ENCODE measurements around the gene LEP. TPM values are rescaled to one million over a fixed set of nuclear protein-coding genes. Genes with fewer than 3 reads are reported as not detected.

The LEP gene
- total RNA-seq, 1 donor from 2014 or later = not detected

DNA sequence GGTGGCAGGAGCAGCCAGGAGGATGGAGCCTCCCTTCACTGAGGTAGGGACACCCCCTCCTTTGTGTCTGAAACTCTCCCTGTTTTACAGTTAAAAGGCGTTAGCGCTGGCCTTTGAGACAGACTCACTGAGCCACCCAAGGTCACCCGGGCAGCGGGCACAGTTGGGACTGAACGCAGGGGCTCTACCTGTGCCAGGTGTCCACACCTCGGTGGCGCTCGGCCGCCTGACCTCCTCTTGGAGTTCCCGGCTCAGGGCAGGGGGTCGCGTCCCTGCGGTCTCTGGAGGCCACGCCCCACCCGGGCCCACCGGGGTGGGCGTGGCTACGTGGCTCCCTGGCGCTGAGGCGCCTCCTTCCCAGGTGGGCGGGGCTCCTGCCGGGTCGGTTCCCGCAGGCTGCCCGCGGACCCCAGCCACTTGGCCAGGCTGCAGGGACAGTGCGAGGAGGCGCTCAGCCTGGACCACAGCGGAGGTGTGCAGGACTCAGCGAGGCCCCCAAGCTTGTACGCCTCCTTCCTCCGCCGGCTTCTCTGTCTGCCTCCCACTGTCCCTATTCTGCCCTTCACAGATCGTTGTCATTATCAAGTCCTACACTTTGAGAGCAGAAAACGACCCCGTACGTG, 39.9 kb upstream of the LEP start:
- H3K36me3 Mint-ChIP-seq = no peaks in the 10 kb centered on the region
- Histone ChIP-seq H3K4me1 (peaks cover 14% of the 10 kb centered on the region), H3F3A (ENCODE audit: low read depth) (no peaks in the 10 kb centered on the region), H3K9me3 (ENCODE audit: low read depth) (no peaks in the 10 kb centered on the region), H3K4me2 (peak overlapping the region; percentile 83), H3K27ac (no peak overlapping the region), H3K36me3 (no peaks in the 10 kb centered on the region), H3K79me2 (ENCODE audit: low read depth) (no peaks in the 10 kb centered on the region), H2AFZ (replicated peaks) (peak overlapping the region; percentile 15), H3K9ac (no peak overlapping the region), H3K4me3 (peak overlapping the region; percentile 45), H3K27me3 (peaks cover 82% of the 10 kb centered on the region), H4K20me1 (ENCODE audit: low read depth) (peaks cover 3% of the 10 kb centered on the region)
- TF ChIP-seq EZH2phosphoT487 (IDR thresholded peaks at IDR 0.05) = peak; percentile 70
- TF ChIP-seq, protein P1, sequence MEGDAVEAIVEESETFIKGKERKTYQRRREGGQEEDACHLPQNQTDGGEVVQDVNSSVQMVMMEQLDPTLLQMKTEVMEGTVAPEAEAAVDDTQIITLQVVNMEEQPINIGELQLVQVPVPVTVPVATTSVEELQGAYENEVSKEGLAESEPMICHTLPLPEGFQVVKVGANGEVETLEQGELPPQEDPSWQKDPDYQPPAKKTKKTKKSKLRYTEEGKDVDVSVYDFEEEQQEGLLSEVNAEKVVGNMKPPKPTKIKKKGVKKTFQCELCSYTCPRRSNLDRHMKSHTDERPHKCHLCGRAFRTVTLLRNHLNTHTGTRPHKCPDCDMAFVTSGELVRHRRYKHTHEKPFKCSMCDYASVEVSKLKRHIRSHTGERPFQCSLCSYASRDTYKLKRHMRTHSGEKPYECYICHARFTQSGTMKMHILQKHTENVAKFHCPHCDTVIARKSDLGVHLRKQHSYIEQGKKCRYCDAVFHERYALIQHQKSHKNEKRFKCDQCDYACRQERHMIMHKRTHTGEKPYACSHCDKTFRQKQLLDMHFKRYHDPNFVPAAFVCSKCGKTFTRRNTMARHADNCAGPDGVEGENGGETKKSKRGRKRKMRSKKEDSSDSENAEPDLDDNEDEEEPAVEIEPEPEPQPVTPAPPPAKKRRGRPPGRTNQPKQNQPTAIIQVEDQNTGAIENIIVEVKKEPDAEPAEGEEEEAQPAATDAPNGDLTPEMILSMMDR (IDR thresholded peaks at IDR 0.05) = no peak
- H3K27me3 Mint-ChIP-seq (ENCODE audit: insufficient read depth, low read depth) = peaks cover 39% of the 10 kb centered on the region
- H3K27ac Mint-ChIP-seq = no peak overlapping the region
- peaks cover 9% of the 10 kb centered on the region for H3K4me1 Mint-ChIP-seq
- H3K4me3 Mint-ChIP-seq = peak overlapping the region; percentile 81
- peak; percentile 91 for DNase-seq (ENCODE audit: low spot score)
- peaks cover 6% of the 10 kb centered on the region for H3K9me3 Mint-ChIP-seq

DNA sequence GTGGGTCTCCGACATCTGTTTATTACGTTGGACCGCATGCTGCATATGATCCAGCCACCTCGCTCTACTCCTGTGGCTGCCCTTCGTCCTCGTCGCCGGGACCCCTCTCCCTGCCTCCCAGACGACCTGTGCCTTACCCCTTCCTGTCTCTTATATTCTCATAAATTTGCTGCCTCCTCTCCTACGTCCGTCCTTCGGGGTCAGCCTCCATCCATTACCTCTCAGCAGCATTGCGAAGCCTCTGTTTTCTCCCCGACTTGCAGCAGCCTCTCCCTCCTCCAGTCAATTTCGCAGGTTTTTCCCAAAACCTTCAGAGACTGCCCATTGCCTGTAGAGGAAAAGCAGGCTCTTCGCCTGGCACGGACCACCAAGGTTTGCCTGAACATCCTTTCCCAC, 39.4 kb upstream of the LEP start:
- peaks cover 9% of the 10 kb centered on the region for H3K4me1 Mint-ChIP-seq
- TF ChIP-seq EZH2phosphoT487 (IDR thresholded peaks at IDR 0.05) (peak; percentile 22), EZH2 (IDR thresholded peaks at IDR 0.05) (no peak)
- H3F3A ChIP-seq (ENCODE audit: low read depth) = no peaks in the 10 kb centered on the region
- H3K79me2 ChIP-seq (ENCODE audit: low read depth) = no peaks in the 10 kb centered on the region
- H3K27me3 ChIP-seq = peaks cover 82% of the 10 kb centered on the region
- peak overlapping the region; percentile 45 for H3K4me3 ChIP-seq
- peak overlapping the region; percentile 81 for H3K4me3 Mint-ChIP-seq
- H3K9ac ChIP-seq = no peak overlapping the region
- no peaks in the 10 kb centered on the region for H3K36me3 ChIP-seq
- peak overlapping the region; percentile 15 for H2AFZ ChIP-seq (replicated peaks)
- no peak for DNase-seq (ENCODE audit: low spot score)
- H3K27me3 Mint-ChIP-seq (ENCODE audit: insufficient read depth, low read depth) = peaks cover 39% of the 10 kb centered on the region
- H3K9me3 Mint-ChIP-seq = peaks cover 3% of the 10 kb centered on the region
- H3K27ac ChIP-seq = no peak overlapping the region
- H3K4me2 ChIP-seq = peak overlapping the region; percentile 83
- H4K20me1 ChIP-seq (ENCODE audit: low read depth) = peaks cover 3% of the 10 kb centered on the region
- peaks cover 14% of the 10 kb centered on the region for H3K4me1 ChIP-seq
- H3K36me3 Mint-ChIP-seq = no peaks in the 10 kb centered on the region
- no peak overlapping the region for H3K27ac Mint-ChIP-seq
- H3K9me3 ChIP-seq (ENCODE audit: low read depth) = no peaks in the 10 kb centered on the region

- no peak overlapping the region for H3K4me3 Mint-ChIP-seq
- H3K4me2 ChIP-seq = no peak overlapping the region
Observed at GRCh38 chr7:128202287-128202957, 38.7 kb upstream of the LEP start.

More at GRCh38 chr7:128202287-128202957, 38.7 kb upstream of the LEP start:
- H3K27ac Mint-ChIP-seq = no peak overlapping the region
- TF ChIP-seq, protein P1 (IDR thresholded peaks at IDR 0.05) = no peak
- no peak for TF ChIP-seq EZH2 (IDR thresholded peaks at IDR 0.05)
- no peak for TF ChIP-seq EZH2phosphoT487 (IDR thresholded peaks at IDR 0.05)
- Histone ChIP-seq H2AFZ (replicated peaks) (no peak overlapping the region), H3K9ac (no peak overlapping the region), H4K20me1 (ENCODE audit: low read depth) (peaks cover 3% of the 10 kb centered on the region), H3K27ac (no peak overlapping the region), H3F3A (ENCODE audit: low read depth) (no peaks in the 10 kb centered on the region), H3K4me3 (no peak overlapping the region), H3K36me3 (no peaks in the 10 kb centered on the region), H3K79me2 (ENCODE audit: low read depth) (no peaks in the 10 kb centered on the region), H3K27me3 (peaks cover 88% of the 10 kb centered on the region), H3K4me1 (peaks cover 14% of the 10 kb centered on the region), H3K9me3 (ENCODE audit: low read depth) (no peaks in the 10 kb centered on the region)
- peaks cover 9% of the 10 kb centered on the region for H3K4me1 Mint-ChIP-seq
- H3K36me3 Mint-ChIP-seq = no peaks in the 10 kb centered on the region
- no peaks in the 10 kb centered on the region for H3K9me3 Mint-ChIP-seq
- peaks cover 39% of the 10 kb centered on the region for H3K27me3 Mint-ChIP-seq (ENCODE audit: insufficient read depth, low read depth)
- DNase-seq (ENCODE audit: low spot score) = no peak

Data from neural progenitor cell (in vitro differentiated cells).